ENCODE data around the gene CACNA2D2. TPM values are rescaled to one million over a fixed set of nuclear protein-coding genes. Genes with fewer than 3 reads are reported as not detected.

Gene CACNA2D2
- total RNA-seq, 1 experiment from 2014 or later = 0.59 TPM

DNA sequence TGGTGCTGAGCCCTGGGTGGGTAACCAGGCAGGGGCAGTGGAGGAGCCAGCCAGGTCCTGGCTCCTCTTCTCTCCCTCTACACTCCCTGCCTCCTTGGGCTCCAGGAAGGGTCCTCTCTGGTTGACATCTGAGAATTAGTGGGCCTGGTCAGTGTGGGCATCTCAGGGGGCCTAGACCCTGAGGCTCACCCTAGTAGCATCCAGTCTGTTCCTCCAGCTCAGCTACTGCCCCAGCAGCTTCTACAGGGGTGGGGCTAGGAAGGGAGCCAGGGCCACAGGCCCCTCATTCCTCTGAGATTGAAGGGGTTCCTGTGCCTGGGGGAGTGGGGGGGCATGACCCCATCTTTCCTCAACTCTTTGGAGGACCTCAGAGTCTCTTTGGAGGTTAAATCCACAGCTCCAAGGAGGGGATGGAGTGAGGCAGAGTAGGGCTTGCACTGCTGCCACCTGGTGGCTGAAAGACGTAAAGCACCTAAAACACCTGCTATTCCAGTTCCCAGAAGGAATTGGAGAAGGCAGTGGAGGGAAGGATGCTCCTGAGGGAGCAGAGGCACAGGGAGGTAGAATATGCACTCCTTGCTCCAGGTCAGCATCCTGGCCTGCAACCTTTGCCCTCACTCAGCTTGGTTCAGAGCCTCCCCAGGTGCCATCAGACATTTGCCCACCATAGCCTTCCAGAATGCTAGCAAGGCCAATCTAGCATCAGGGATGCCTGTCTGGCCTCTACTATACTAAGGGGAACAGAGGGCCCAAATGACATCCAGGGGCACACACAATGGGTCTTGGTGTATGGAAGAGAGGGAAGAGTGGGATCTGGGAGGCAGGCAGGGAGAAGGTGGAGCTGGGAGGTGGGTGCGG, 39.0 kb upstream of the CACNA2D2 start:
- H3K9me3 ChIP-seq (ENCODE audit: control insufficient read depth, insufficient read depth, low read depth, low read length) = no peaks in the 10 kb centered on the region

GRCh38 chr3:50539356-50540286, 36.2 kb upstream of the CACNA2D2 start:
- Histone ChIP-seq H3K4me1 (ENCODE audit: control insufficient read depth, insufficient read depth, low read length) (no peaks in the 10 kb centered on the region), H3K27ac (ENCODE audit: low read length) (no peak overlapping the region), H3K4me3 (ENCODE audit: low read depth in 2 of 2, low read length in 2 of 2) (no peak overlapping the region), H3K27me3 (ENCODE audit: control insufficient read depth, insufficient read depth, low read length) (no peaks in the 10 kb centered on the region), H3K36me3 (ENCODE audit: control insufficient read depth, insufficient read depth, low read length) (no peaks in the 10 kb centered on the region), H3K9me3 (ENCODE audit: control insufficient read depth, insufficient read depth, low read depth, low read length) (no peaks in the 10 kb centered on the region)
- in situ Hi-C loops (cut with HindIII; ENCODE audit: low pct_unique_long_range_greater_than_20kb, low sequenced_read_pairs) = no loop called here
- intact Hi-C loops (cut with micrococcal nuclease; ENCODE audit: unreplicated experiment) = loop anchor here (10.0 kb wide), 1 partner anchor 165 kb away; no protein-coding TSS in a partner anchor
- DNase-seq (ENCODE audit: low read depth, low spot score) (no peak), ATAC-seq (no peak)
- POLR2A ChIA-PET = interaction anchor here (0.6 kb wide), 1 partner anchor 205 kb away, joined by 4 read pairs; no protein-coding TSS in a partner anchor
- TF ChIP-seq REST (IDR thresholded peaks at IDR 0.05; ENCODE audit: insufficient read depth in 1 of 2, low read depth in 2 of 2, low read length in 1 of 2) (no peak), CTCF (IDR thresholded peaks at IDR 0.05) (no peak), POLR2AphosphoS5 (IDR thresholded peaks at IDR 0.05; ENCODE audit: low read depth, low read length) (no peak), SIN3A (IDR thresholded peaks at IDR 0.05; ENCODE audit: borderline replicate concordance, insufficient read depth, low read depth, low read length) (no peak), TCF7L2 (IDR thresholded peaks at IDR 0.05; ENCODE audit: low read depth, low read length) (no peak)
- no TSS peak for BruUV-seq (replicated peaks)
- CTCF ChIA-PET = interaction anchor here (0.5 kb wide), 1 partner anchor 170 kb away, joined by 8 read pairs; no protein-coding TSS in a partner anchor

More for the DNA sequence above, 39.0 kb upstream of the CACNA2D2 start:
- intact Hi-C loops (cut with micrococcal nuclease; ENCODE audit: unreplicated experiment) (loop anchor here (2.0 to 10.0 kb wide), 2 partner anchors 106 to 168 kb away; no protein-coding TSS in a partner anchor), in situ Hi-C loops (cut with HindIII; ENCODE audit: low pct_unique_long_range_greater_than_20kb, low sequenced_read_pairs) (no loop called here)
- DNase-seq (ENCODE audit: low read depth, low spot score) (peak; percentile 45), ATAC-seq (peak; percentile 89)
- TF ChIP-seq CTCF (IDR thresholded peaks at IDR 0.05) = peak; percentile 85
- no peak for TF ChIP-seq SIN3A (IDR thresholded peaks at IDR 0.05; ENCODE audit: borderline replicate concordance, insufficient read depth, low read depth, low read length)
- BruUV-seq (replicated peaks) = no TSS peak
- CTCF ChIA-PET = interaction anchor here (0.5 to 1.4 kb wide), 8 partner anchors 10 to 213 kb away, joined by 3 to 7 read pairs (median 4); no protein-coding TSS in a partner anchor
- H3K36me3 ChIP-seq (ENCODE audit: control insufficient read depth, insufficient read depth, low read length) = no peaks in the 10 kb centered on the region
- H3K27me3 ChIP-seq (ENCODE audit: control insufficient read depth, insufficient read depth, low read length) = no peaks in the 10 kb centered on the region
- POLR2A ChIA-PET = no interaction called here
- H3K4me3 ChIP-seq (ENCODE audit: low read depth in 2 of 2, low read length in 2 of 2) = no peak overlapping the region
- no peak overlapping the region for H3K27ac ChIP-seq (ENCODE audit: low read length)
- no peaks in the 10 kb centered on the region for H3K4me1 ChIP-seq (ENCODE audit: control insufficient read depth, insufficient read depth, low read length)
